DMS 273 (cell line): ENCODE measurements around the gene BEX3.
A peak's percentile ranks its signal among the peaks of the same experiment; 100 is the strongest.
"Not testable (repeated sequence)": the region's sequence is repeated elsewhere in the genome, so short reads cannot be mapped to it uniquely, and the experiment has no call there.

Experiments used
- DNase-seq: peaks from one replicate; lab custom pipeline; 2025; ENCODE audit not compliant: unreplicated experiment; lab: John Stamatoyannopoulos, UW

Gene BEX3

DNA sequence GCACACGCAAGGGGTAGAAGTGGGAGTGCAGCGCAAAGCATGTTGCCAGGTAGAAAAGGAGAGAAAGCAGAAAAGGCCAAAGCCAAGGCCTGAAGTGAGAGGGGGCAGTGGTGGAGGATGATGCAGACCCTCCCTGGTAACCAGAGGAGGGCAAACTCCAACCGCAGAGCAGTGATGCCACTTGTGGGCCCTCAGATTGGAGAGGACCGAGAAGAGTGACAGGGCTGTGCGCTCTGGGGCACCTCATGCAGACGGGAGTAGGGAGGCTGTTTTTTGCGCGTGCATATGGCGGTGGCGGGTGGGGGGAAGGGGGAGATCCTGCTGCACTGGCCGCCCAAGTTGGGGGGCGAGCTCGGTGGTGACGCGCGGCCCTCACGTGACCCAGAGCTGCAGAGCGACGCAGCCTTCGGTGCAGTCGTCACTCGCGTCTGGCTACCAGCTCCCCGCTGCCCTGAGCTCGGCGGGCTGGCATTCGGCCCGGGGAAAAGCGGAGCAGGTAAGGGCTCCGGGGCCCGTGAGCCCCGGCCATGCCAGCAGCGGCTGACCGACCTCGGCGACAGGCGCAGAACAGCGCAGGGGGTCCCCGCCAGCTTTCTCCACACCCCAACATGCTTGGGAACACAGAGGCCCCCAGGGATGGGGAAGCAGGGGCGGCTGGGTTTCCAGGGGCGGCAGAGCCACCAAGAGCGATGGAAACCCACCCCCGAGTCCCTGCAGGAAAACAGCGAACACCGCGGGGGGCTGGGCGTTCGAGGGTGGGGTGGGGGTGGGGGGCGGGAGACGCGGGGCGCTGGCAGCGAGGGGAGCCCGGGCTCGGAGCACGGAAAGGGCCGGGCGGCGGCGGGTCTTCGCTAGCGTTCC is at the start of gene BEX3:
BEX3 (plus strand) TSS at position 421 of the 861 bp plus-strand sequence. CDS start 984 bp downstream, outside the sequence.
- DNase-seq: peak; percentile 87

DNA sequence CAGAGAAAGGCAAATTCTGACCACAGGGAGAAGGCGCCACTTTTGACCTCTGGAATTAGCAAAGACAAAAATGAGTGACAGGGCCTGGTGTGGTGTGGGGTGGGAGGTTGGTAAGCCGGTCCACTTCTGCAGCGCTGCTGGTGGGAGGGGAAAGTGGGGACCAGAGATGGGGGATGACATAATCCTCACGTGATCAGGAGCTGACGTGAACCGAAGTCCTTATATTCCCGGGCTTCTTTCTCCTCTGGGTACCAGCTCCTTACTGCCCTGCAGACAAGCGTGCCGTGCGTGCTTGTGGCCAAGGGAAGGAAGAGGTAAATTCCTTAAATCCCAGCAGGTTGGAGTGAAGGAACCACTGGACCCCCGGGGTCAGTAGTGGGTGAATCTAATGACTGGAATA is 46.3 kb upstream of the BEX3 start, which contains the start of gene TCEAL7:
TCEAL7 (plus strand) TSS at position 249 of the 400 bp plus-strand sequence. CDS start 1,165 bp downstream, outside the sequence.
- no peak for DNase-seq

DNA sequence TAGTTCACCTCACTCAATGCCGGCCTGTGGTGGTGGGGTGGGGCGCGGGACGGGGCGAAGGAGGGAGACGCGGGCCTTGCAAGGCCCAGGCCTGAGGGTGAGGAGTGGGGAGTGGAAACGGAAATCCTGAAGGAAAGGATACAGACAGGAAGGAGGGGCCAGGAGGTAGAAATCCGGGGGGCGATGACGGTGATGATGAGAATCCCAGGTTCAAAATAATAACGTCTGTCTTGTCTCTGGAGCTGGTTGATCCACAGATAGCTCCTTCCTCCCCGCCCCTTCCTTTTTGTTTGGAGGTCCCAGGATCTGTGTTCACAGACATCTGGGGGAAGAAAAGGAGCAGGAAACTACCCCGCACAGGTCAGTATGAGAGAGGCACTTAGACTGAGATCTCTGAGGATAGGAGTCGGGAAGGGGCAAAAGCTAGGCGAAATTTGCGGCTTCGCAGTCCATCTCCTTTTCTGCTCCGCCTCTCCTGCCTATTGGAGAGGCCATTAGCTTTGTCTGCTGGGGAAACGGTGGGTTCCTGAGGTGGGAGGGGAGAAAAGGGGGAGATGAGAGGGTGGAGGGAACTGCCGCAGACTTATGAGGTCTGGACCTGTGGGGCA is 45.6 kb upstream of the BEX3 start:
- no peak for DNase-seq

DNA sequence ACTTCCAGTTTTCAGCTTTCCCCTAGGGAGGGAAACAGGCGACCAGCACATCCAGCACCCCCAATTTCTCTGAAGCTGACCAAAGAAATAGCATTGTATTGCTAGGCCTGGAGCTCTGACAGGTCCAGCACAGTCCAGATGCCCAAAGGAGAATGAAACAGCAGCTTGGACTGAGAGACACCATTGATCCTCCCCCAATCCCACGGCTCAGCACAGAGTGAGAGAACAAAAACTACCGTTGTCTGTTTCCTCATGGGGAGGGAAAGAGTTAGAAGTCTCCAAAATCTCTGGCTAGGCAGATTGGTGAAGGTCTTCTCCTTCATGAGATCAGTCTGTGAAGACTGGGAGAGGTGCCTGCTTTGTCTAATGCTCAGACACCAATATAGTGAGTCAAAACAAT is 37.7 kb upstream of the BEX3 start:
- no peak for DNase-seq

DNA sequence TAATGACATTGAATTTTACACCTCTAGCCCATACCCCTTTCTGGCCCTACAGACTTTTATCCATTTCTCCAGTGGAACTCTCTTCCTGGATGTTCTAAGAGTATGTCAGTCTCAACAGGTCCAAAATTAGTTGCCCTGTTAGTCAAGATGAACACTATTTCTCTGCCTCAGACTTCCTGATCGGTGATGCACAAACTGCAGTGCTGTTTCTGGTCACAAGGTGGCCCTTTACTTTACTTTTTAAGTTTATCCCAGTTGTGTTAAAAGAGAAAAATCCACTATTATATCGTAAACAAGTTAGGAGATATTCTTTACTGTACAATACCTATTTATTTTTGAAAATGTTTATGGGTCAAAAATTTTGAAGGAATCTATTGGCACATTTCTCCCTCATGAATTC is 33.2 kb upstream of the BEX3 start:
- peak; percentile 59 for DNase-seq

DNA sequence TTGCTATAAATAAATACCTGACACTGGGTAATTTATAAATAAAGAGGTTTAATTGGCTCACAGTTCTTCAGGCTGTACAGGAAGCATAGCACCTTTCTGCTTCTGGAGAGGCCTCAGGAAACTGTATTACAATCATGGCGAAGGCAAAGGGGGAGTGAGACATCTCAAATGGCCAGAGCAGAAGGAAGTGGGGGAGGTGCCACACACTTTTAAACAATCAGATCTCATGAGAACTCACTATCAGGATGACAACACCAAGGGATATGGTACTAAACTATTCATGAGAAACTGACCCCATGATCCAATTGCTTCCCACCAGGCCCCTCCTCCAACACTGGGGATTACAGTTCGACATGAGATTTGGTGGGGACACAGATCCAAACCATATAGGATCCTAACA is 31.7 kb upstream of the BEX3 start:
- no peak for DNase-seq

DNA sequence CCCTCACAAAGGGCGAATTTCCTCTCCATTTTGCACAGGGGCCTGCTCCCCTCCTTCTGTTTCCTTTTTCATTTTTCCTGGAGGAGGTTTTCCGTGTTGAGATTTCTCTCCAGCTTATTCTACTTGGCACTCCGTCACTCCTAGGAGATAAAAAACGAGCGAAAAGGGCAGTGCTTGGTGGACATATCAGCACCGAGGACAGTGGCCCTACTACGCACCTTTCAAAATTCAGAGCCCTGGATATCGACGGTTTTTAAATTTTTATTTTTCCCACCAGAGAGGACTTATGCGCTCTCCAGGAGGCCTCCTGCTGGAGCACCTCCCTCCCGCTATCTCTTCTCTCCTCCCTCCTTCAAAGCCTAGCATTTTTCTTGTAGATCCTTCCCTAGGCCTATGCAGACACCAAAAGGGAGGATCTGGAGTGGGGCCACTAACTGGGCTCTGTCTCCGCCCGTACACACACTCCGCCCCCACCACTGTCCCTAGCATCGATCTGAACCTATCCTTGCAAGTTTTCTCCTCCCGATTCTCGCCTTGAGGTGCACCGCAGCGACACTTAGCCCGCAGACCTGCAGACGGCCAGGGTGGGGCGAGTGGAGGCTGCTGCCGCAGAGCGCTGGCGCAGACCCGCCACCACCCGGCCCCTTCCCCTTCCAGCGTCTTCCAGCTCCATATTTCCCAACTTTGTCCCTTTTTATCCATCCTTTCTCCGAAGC is 28.5 kb upstream of the BEX3 start:
- DNase-seq: no peak

DNA sequence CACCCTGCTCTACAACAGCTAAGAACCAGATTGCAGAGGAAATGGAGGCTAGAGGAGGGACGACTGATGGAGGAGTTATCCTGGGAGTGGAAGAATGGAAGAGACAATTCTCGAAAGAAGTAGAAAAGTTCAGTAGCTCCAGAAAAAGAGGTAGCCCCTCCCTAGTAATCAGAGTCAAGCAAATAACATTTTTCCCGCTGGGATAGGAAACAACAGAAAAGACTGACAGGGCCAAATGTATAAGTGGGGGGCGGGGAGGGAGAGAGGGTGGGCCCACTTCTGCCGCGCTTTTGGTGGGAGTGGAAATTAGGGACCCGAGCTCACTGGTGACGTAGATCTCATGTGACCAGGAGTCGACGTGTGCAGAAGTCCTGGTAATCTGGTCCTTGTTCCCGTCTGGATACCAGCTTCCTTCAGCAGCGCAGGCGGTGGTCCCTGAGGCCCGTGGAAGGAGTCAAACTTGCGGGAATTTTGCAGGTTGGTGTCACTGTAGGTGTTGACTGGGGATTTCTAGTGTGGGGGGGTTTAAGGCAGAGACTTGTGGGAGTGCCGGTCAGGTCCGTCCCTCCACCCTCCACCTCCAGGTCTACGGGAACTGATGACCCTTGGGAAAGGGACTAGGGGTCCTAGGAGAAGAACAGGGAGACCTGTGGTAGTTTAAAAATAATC is 20.1 kb upstream of the BEX3 start, which contains the start of gene TCEAL9:
TCEAL9 (plus strand) TSS at position 377 of the 669 bp plus-strand sequence. CDS start 1,179 bp downstream, outside the sequence.
- peak; percentile 90 for DNase-seq

DNA sequence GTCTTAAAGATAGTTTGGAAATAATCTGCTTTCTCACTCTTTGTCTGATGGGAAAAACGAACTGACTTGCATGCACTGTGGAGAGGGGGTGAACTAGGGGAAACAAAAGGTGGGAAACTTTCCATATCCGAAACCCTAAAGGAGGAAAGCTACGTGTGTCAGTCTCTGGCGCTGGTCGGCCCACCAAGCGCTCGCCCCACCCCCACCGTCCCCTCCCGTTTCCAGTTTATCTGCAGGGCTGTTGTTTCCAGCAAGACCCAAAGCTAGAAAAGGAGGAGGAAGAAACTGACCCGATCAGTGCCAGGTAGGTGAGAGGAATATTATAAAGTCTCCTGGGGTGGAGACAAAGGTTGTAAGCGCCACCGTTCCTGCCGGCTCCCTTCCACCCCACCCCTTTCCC is 19.5 kb upstream of the BEX3 start:
- peak; percentile 32 for DNase-seq

DNA sequence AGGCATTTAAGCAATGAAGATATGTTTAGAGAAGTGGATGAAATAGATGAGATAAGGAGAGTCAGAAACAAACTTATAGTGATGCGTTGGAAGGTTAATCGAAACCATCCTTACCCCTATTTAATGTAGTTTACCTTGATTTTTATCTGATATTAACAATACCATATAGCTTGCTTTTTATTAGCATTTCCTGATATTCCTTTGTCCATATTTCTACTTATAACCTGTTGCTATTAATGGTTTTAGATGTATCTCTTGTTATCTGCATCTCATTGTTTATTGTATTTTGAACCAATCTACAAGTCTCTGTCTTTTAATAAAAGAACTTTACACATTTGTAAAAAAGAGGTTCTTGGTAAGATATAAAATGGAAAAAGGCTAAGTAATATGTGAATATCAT is 18.5 kb upstream of the BEX3 start:
- no peak for DNase-seq

DNA sequence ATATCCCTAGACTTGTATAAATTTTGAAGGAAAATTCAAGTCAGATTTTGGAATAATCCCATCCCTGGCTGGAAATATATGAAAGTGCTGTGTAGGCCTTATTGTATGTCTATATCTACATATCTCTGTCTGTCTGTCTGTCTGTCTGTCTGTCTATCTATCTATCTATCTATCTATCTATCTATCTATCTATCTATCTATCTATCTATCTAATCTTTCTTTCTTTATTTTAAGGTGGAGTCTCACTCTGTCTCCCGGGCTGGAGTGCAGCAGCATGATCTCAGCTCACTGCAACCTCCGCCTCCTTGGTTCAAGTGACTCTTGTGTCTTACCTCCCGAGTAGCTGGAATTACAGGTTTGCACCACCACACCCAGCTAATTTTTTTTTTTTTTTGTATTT is 16.7 kb upstream of the BEX3 start:
- not testable (repeated sequence) for DNase-seq

DNA sequence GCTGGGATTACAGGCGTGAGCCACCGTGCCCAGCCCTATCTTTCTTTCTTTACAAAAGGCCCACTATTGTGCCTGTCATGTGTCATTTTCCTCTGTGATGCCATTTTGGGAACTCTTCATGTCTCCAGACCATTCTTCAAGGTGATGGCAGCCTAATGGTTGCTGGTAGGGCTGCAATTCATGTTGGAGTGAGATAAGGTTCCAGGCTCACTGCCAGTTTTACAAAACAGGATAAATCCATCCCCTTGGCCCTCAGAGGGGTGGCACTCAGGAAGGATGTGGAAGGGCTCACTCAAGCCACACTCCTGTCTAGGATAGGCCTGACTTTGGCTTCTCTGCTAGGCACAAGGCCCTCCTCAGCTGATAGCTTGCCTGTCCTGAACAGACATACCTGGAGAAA is 16.2 kb upstream of the BEX3 start:
- DNase-seq: peak; percentile 16

DNA sequence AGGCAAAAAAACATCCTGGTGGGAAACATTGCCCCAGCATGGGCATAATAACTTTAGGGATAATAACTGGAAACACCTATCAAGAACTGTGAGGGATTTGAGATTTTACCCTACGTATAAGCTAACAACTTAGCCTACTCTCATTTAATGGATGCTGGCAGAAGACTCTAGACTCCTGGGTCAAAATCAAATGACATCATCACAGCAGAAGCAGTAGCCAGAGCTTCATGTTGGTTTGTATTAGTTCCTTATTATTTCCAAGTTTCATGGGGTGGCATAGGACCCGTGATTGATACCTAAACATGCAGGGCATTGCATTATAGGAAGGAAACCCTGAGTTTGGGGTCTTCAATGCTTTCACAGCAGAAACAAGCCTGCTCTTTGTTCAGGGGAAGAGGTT is 15.4 kb upstream of the BEX3 start:
- no peak for DNase-seq

DNA sequence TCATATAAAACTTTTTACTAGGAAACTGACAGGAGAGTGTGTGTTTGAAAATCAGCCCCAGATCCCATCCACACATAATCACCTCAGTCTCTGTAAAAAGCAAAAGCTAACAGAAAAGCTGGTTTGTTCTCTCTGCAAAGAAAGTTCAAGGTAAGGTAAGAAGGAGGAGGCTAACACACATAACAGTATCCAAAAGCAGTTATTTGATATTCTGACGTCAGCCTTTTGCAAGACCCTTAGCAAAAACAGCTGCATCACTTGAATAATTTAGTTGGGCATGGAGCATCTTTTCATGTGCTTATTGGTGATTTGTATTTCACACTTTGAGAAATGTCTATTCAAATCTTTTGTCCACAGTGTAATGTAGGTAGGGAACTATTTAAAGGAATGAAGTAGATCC is 14.5 kb upstream of the BEX3 start:
- peak; percentile 40 for DNase-seq

DNA sequence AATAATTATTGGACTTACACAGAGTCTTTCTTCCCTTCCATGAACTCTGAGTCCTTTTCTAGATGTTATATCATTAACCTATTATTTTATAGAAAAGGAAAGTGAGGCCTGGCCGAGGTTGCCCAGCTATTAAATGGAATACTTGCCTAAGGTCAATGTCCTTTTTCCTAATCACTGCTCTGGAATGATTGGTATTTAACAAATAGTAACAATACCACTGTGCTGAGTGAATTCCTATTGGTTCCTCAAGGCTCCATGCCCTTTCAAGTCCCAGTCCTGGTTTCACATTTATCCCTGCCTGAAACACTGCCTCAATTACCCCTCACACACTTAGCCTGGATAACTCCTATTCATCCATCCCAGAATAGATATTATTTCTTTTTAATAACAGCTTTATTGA is 13.9 kb upstream of the BEX3 start:
- DNase-seq: no peak

DNA sequence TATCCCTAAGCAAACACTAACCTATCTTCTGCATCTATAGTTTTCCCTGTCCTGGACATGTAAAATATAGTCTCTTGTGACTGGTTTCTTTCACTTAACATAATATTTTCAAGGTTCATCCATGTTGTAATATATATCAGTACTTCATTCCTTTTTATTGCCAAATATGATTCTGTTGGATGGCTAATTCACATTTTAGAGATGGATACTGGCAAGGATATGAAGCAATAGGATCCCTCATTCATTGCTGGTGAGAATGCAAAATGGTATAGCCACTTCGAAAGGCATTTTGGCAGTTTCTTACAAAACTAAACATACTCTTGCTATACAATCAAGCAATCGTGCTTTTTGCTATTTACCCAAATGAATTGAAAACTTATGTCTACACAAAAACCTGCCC is 13.3 kb upstream of the BEX3 start:
- DNase-seq: no peak

DNA sequence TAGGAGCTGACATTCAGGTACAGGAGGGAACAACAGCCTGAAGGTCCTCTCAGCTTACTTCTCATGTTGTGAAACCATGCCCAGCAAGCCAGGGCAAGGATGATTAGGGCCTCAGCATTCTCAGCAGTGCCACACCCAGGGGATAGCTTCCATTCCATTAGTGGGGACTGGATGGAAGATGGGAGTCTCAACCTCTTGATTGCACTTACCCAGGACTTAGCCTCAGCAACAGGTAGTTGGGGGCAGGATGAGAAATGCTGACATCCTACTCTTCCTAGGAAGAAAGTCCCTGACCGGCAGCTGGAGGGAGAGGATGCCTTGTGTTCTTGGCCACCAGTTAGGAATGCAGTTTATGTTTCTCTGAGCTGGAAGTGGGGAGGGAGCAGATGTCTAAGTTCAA is 8.8 kb upstream of the BEX3 start:
- no peak for DNase-seq

DNA sequence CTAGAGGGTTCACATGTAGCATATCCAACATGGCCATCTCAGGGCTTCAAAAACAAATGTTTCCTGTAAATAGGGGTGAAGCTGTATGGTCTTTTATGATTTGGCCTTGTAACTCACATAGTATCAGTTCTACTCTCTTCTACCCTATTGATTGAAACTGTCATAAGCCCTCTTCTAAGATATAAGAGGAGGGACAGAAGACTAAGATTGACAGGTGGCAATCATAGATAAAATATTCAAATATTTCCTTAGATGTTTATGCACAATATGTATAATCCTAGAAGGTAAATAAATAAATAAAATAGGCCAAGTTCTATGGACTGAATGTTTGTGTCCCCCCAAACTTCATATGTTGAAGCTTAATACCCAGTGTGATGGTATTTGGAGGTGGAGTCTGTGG is 6.9 kb upstream of the BEX3 start:
- no peak for DNase-seq

DNA sequence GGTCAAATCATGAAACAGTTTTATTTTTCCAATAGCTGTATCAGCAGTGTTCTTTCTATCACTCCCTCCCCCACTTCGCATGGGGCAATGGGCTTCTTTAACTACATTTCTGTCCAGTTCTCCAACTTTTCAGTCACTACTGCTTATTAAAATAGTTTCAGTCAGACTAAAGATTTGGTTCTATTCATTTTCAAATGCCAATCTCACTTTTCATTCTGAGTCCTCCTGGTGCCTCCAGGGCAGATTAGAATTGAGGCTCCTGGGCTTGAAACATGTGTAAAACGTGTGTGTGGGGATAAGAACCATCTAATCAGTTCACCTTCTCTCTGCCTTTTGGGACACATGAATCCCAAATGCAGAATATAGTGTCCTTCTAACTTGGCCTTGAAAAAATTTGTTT is 3.5 kb upstream of the BEX3 start:
- no peak for DNase-seq

DNA sequence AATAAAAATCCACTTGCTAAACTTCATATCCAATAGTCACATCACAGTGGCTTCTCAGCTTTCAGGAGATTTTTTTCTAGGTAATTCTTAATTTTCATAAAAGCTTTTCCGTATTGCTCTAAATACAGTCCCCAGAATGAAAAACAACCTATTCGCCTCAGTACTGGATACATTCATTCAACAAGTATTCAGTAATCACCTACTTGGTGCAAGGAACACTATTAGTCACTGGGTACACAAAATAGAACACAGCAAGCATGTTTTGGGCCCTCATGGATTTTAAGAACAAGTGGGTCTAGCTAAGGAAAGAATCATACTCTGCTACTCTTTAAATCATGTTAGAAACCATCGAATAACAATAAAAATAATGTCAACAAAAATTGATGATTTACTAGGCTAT is 2.8 kb upstream of the BEX3 start:
- no peak for DNase-seq

DNA sequence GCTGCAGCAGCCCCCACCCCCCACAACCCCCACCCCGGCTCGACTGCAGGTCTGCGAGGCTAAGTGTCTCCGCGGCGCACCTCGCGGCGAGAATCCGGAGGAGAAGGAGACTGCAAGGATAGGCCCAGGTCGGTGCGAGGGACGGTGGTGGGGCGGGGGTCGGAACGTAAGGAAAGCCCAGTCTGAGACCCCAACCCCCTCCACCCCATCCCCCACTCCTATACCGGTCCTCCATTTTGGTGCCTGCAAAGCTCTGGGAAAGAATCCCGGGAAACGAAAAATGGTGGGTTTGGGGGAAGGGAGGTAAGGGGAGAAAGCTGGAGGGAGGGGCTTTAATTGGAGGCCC is 614 bp downstream of the BEX3 start:
- peak; percentile 59 for DNase-seq
